MM.1S (cell line): ENCODE results near the gene STK31.

ENCODE experiments used
- EZH2 ChIP-seq: fragments of 300-600 bp; sonication (generic); optimal IDR thresholded peaks from 2 replicates; pipeline ENCODE3; 2017; ENCODE audit warnings: low read depth, mild to moderate bottlenecking, antibody characterized with exemption, low read length, mixed read lengths
- TF ChIP-seq, protein P1 (sequence below): fragments of 300-600 bp; sonication (generic); IDR thresholded peaks from 2 replicates; pipeline ENCODE4 v1.5.1; 2016; ENCODE audit warnings: antibody characterized with exemption, low read length, mixed read lengths

DNA sequence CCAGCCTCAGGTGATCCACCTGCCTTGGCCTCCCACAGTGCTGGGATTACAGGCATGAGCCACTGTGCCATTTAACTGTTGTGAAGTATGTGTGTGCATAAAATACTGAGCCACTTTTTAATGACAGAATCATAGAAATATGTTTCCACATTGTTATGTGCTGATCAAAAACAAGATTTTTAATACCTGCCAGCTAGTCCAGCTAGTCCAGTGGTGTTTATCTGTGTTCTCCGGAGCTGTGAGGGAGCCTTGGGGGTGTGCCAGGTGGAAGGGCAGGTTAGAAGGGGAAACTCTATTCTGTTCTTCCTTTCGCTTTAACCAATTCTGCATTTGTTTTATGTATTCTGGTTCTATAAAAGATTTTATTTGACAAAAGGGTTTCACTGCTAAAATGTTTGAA is 23.0 kb upstream of the STK31 start:
- TF ChIP-seq, protein P1, sequence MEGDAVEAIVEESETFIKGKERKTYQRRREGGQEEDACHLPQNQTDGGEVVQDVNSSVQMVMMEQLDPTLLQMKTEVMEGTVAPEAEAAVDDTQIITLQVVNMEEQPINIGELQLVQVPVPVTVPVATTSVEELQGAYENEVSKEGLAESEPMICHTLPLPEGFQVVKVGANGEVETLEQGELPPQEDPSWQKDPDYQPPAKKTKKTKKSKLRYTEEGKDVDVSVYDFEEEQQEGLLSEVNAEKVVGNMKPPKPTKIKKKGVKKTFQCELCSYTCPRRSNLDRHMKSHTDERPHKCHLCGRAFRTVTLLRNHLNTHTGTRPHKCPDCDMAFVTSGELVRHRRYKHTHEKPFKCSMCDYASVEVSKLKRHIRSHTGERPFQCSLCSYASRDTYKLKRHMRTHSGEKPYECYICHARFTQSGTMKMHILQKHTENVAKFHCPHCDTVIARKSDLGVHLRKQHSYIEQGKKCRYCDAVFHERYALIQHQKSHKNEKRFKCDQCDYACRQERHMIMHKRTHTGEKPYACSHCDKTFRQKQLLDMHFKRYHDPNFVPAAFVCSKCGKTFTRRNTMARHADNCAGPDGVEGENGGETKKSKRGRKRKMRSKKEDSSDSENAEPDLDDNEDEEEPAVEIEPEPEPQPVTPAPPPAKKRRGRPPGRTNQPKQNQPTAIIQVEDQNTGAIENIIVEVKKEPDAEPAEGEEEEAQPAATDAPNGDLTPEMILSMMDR = no peak
- no peak for TF ChIP-seq EZH2
